Ishikawa (cell line): ENCODE measurements around the gene ZBTB20.

Experiments
- CEBPB ChIP-seq: IDR thresholded peaks from 2 replicates; pipeline ENCODE4 v1.6.1; 2012
- CREB1 ChIP-seq: IDR thresholded peaks from 2 replicates; pipeline ENCODE4 v1.6.1; 2012; ENCODE audit warnings: low read depth
- EGR1 ChIP-seq: IDR thresholded peaks from 2 replicates; pipeline ENCODE4 v1.6.1; 2012
- EP300 ChIP-seq: IDR thresholded peaks from 2 replicates; pipeline ENCODE4 v1.6.1; 2012; ENCODE audit warnings: borderline replicate concordance
- FOXM1 ChIP-seq: IDR thresholded peaks from 2 replicates; pipeline ENCODE4 v1.6.1; 2012; ENCODE audit warnings: low read depth, borderline replicate concordance
- NFIC ChIP-seq: IDR thresholded peaks from 2 replicates; pipeline ENCODE4 v1.6.1; 2012
- RAD21 ChIP-seq: IDR thresholded peaks from 2 replicates; pipeline ENCODE4 v1.6.1; 2012; ENCODE audit warnings: low read depth
- TAF1 ChIP-seq: IDR thresholded peaks from 2 replicates; pipeline ENCODE4 v1.6.1; 2012; ENCODE audit warnings: low read depth, mild to moderate bottlenecking
- TCF12 ChIP-seq: IDR thresholded peaks from 2 replicates; pipeline ENCODE4 v1.6.1; 2012; ENCODE audit warnings: low read depth
- TEAD4 ChIP-seq: IDR thresholded peaks from 2 replicates; pipeline ENCODE4 v1.6.1; 2012
- YY1 ChIP-seq: IDR thresholded peaks from 2 replicates; pipeline ENCODE4 v1.6.1; 2012; ENCODE audit warnings: low read depth
- ZBTB7A ChIP-seq: IDR thresholded peaks from 2 replicates; pipeline ENCODE4 v1.6.1; 2012; ENCODE audit warnings: low read depth
- TF ChIP-seq, protein P1 (sequence below): IDR thresholded peaks from 2 replicates; pipeline ENCODE4 v1.6.1; 2012
- TF ChIP-seq, protein P2 (sequence below): IDR thresholded peaks from 2 replicates; pipeline ENCODE4 v1.6.1; 2012; ENCODE audit warnings: low read depth, mild to moderate bottlenecking
- TF ChIP-seq, protein P3 (sequence below): IDR thresholded peaks from 2 replicates; pipeline ENCODE4 v1.6.1; 2012

The ZBTB20 gene

DNA sequence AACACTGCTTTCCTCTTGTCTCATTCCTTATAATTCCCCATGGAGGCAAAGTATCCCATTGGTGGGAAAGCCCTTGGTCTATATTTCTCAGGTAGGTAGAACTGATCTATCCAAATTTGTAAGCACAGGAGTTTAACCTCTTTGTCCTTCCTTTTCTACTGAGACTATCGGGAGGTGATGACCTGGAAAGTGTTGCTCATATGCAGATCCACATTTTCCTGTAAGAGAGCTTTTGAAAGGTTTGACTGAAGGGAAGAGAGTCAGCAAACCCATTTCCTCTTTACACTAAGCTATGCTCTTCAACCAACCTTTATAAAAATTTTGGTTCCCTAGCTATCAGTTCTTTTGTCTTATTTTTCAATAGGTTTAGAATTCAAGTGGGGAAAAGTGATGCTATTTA lies 652.6 kb downstream of the ZBTB20 start:
- TF ChIP-seq, protein P1, sequence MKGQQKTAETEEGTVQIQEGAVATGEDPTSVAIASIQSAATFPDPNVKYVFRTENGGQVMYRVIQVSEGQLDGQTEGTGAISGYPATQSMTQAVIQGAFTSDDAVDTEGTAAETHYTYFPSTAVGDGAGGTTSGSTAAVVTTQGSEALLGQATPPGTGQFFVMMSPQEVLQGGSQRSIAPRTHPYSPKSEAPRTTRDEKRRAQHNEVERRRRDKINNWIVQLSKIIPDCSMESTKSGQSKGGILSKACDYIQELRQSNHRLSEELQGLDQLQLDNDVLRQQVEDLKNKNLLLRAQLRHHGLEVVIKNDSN, result no peak

DNA sequence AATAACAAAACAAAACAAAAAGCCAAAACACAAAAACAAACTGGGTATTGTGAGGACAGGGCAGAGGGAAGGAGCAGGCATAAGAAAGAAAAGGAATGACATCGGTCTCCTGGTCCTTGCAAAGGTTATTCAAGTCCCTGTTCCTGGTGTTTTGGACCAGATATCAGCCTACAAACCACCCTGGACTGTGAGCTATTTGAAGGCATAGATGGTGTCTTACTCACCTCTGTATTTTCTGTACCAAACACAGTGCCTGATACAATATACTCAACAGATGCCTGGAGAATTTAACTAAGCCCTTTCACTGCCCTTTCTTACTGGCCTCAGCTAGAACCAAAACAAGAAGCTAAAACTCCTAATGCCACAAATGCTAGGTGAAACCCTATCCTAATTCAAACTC lies 656.3 kb downstream of the ZBTB20 start:
- TF ChIP-seq EGR1, result no peak
- TF ChIP-seq ZBTB7A, result no peak
- no peak for TF ChIP-seq YY1
- no peak for TF ChIP-seq EP300
- no peak for TF ChIP-seq CREB1
- TF ChIP-seq TEAD4, result no peak
- no peak for TF ChIP-seq TCF12
- TF ChIP-seq TAF1, result no peak
- TF ChIP-seq RAD21, result no peak
- TF ChIP-seq, protein P1, result no peak
- TF ChIP-seq FOXM1, result no peak
- no peak for TF ChIP-seq NFIC
- TF ChIP-seq, protein P2, sequence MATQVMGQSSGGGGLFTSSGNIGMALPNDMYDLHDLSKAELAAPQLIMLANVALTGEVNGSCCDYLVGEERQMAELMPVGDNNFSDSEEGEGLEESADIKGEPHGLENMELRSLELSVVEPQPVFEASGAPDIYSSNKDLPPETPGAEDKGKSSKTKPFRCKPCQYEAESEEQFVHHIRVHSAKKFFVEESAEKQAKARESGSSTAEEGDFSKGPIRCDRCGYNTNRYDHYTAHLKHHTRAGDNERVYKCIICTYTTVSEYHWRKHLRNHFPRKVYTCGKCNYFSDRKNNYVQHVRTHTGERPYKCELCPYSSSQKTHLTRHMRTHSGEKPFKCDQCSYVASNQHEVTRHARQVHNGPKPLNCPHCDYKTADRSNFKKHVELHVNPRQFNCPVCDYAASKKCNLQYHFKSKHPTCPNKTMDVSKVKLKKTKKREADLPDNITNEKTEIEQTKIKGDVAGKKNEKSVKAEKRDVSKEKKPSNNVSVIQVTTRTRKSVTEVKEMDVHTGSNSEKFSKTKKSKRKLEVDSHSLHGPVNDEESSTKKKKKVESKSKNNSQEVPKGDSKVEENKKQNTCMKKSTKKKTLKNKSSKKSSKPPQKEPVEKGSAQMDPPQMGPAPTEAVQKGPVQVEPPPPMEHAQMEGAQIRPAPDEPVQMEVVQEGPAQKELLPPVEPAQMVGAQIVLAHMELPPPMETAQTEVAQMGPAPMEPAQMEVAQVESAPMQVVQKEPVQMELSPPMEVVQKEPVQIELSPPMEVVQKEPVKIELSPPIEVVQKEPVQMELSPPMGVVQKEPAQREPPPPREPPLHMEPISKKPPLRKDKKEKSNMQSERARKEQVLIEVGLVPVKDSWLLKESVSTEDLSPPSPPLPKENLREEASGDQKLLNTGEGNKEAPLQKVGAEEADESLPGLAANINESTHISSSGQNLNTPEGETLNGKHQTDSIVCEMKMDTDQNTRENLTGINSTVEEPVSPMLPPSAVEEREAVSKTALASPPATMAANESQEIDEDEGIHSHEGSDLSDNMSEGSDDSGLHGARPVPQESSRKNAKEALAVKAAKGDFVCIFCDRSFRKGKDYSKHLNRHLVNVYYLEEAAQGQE, result no peak
- TF ChIP-seq, protein P3, sequence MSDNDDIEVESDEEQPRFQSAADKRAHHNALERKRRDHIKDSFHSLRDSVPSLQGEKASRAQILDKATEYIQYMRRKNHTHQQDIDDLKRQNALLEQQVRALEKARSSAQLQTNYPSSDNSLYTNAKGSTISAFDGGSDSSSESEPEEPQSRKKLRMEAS, result no peak
- TF ChIP-seq CEBPB, result no peak

DNA sequence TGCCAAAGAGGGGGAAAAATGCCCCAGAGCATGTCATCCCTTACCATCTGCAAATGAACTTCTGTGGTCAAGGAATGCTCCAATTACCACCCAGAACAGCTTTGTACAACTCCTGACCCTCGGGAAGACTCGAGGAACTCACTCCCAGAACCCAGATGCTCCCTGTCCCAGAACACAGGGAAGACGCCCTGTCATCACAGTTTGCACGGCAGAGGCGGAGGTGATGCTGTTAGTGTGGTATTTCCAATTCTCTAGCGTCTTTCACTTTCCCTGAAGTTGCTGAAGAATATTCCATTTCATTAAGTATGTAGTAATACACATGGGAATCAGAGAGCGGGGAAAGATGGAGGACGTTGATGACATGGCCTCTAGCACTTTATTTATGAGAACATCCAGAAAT lies 659.6 kb downstream of the ZBTB20 start:
- TF ChIP-seq, protein P2, result no peak
- no peak for TF ChIP-seq CEBPB
- no peak for TF ChIP-seq FOXM1
- TF ChIP-seq RAD21, result no peak
- TF ChIP-seq ZBTB7A, result no peak
- no peak for TF ChIP-seq EP300
- no peak for TF ChIP-seq TEAD4
- TF ChIP-seq TAF1, result no peak
- no peak for TF ChIP-seq CREB1
- no peak for TF ChIP-seq TCF12
- no peak for TF ChIP-seq YY1
- TF ChIP-seq NFIC, result no peak
- TF ChIP-seq, protein P3, result no peak
- TF ChIP-seq EGR1, result no peak

DNA sequence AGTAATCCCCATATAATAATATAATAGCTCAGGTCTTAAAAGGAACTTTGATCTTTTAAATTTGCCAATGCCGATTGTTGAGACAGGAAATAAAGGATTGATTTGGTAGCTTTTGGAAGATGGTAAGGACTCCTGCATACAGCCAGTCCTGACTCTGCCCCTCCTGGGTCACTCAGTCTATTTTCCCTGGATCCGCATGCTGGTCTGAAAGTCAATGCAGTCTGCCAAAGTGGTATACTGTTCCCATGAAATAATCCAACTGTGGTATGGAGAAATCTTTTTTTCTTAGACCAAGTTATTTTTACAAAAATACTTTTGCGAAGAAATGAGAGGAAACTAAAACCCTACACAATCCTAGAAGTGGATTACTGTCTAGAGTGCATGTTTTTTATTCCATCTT lies 662.2 kb downstream of the ZBTB20 start:
- TF ChIP-seq, protein P3, result no peak
- TF ChIP-seq EP300 (no peak), TEAD4 (no peak), RAD21 (no peak), ZBTB7A (no peak), CEBPB (no peak), CREB1 (no peak), NFIC (no peak), EGR1 (no peak), TCF12 (no peak)
- TF ChIP-seq, protein P1, result no peak
- TF ChIP-seq, protein P2, result no peak
